Measurements from ENCODE around the gene SCAPER.
"Not testable (repeated sequence)": the region's sequence is repeated elsewhere in the genome, so short reads cannot be mapped to it uniquely, and the experiment has no call there.

The SCAPER gene

GRCh38 chr15:76335307-76336253 lies 569.6 kb downstream of the SCAPER start:
- FAIRE-seq, result no peak

GRCh38 chr15:76334438-76335306 lies 570.5 kb downstream of the SCAPER start:
- no peak for FAIRE-seq

GRCh38 chr15:76333720-76334437 lies 571.3 kb downstream of the SCAPER start:
- no peak for FAIRE-seq

- no peak for FAIRE-seq
Measured at GRCh38 chr15:76333309-76333708, 571.8 kb downstream of the SCAPER start.

- no peak for FAIRE-seq
Measured at GRCh38 chr15:76332796-76333195, 572.3 kb downstream of the SCAPER start.

GRCh38 chr15:76330080-76330680 lies 575.0 kb downstream of the SCAPER start:
- no peak for FAIRE-seq

- no peak for FAIRE-seq
Measured at GRCh38 chr15:76328958-76329357, 576.2 kb downstream of the SCAPER start.

GRCh38 chr15:76328106-76328696 lies 576.9 kb downstream of the SCAPER start:
- no peak for FAIRE-seq

- FAIRE-seq, result no peak
Measured at GRCh38 chr15:76327191-76328105, 577.7 kb downstream of the SCAPER start.

GRCh38 chr15:76325704-76326103 lies 579.4 kb downstream of the SCAPER start:
- no peak for FAIRE-seq

GRCh38 chr15:76324066-76324465 lies 581.1 kb downstream of the SCAPER start:
- no peak for FAIRE-seq

GRCh38 chr15:76321602-76322001 lies 583.5 kb downstream of the SCAPER start:
- no peak for FAIRE-seq

GRCh38 chr15:76321171-76321570 lies 584.0 kb downstream of the SCAPER start:
- no peak for FAIRE-seq

GRCh38 chr15:76320012-76320411 lies 585.1 kb downstream of the SCAPER start:
- no peak for FAIRE-seq

GRCh38 chr15:76313731-76314130 lies 591.4 kb downstream of the SCAPER start:
- no peak for FAIRE-seq

- not testable (repeated sequence) for FAIRE-seq
Measured at GRCh38 chr15:76313175-76313567, 592.0 kb downstream of the SCAPER start.

GRCh38 chr15:76312540-76313174 lies 592.5 kb downstream of the SCAPER start:
- FAIRE-seq, result no peak

- FAIRE-seq, result peak; percentile 41
Measured at GRCh38 chr15:76311100-76311953, 593.8 kb downstream of the SCAPER start, which contains the start of gene ETFA. TSS of gene ETFA (minus strand) at chr15:76311469. CDS start at chr15:76311388, 81 bp downstream.

GRCh38 chr15:76310475-76311099 lies 594.6 kb downstream of the SCAPER start:
- no peak for FAIRE-seq
